WTC11 (cell line): ENCODE data around the gene TRMT112. TPM values are rescaled to one million over a fixed set of nuclear protein-coding genes. Genes with fewer than 3 reads are reported as not detected.

Experiments used
- ATF1 ChIP-seq: sonication (generic); formaldehyde crosslinking; IDR thresholded peaks from 2 replicates; pipeline ENCODE4 v1.8.1; 2023; ENCODE audit warnings: mild to moderate bottlenecking, moderate library complexity, missing genetic modification reagents
- CREB1 ChIP-seq: sonication (generic); formaldehyde crosslinking; IDR thresholded peaks from 2 replicates; pipeline ENCODE4 v1.8.0; 2023; ENCODE audit warnings: mild to moderate bottlenecking, missing genetic modification reagents
- ETV6 ChIP-seq: sonication (generic); formaldehyde crosslinking; IDR thresholded peaks from 2 replicates; pipeline ENCODE4 v1.8.1; 2022; ENCODE audit warnings: mild to moderate bottlenecking, missing genetic modification reagents
- FOXJ3 ChIP-seq: sonication (generic); formaldehyde crosslinking; IDR thresholded peaks from 2 replicates; pipeline ENCODE4 v1.9.0; 2021; ENCODE audit warnings: missing genetic modification reagents, mild to moderate bottlenecking, borderline replicate concordance
- FOXK1 ChIP-seq: sonication (generic); formaldehyde crosslinking; IDR thresholded peaks from 2 replicates; pipeline ENCODE4 v1.8.0; 2022; ENCODE audit warnings: mild to moderate bottlenecking, moderate library complexity, missing genetic modification reagents
- FOXP1 ChIP-seq: sonication (generic); formaldehyde crosslinking; IDR thresholded peaks from 2 replicates; pipeline ENCODE4 v1.8.0; 2022; ENCODE audit warnings: missing genetic modification reagents, mild to moderate bottlenecking, moderate library complexity, borderline replicate concordance
- GRHL2 ChIP-seq: fragments of 250-450 bp; sonication (Bioruptor Pico); IDR thresholded peaks from 2 replicates; pipeline ENCODE4 v1.8.0; 2022; ENCODE audit warnings: mild to moderate bottlenecking, moderate library complexity; ENCODE audit not compliant: insufficient replicate concordance, severe bottlenecking
- IRF2 ChIP-seq: sonication (generic); formaldehyde crosslinking; IDR thresholded peaks from 2 replicates; pipeline ENCODE4 v1.8.0; 2022; ENCODE audit warnings: low read depth, missing genetic modification reagents, borderline replicate concordance
- JAZF1 ChIP-seq: fragments of 250-450 bp; sonication (Bioruptor Pico); IDR thresholded peaks from 2 replicates; pipeline ENCODE4 v1.9.0; 2021; ENCODE audit warnings: moderate library complexity, mild to moderate bottlenecking, inconsistent platforms
- JUN ChIP-seq: sonication (generic); formaldehyde crosslinking; IDR thresholded peaks from 2 replicates; pipeline ENCODE4 v1.8.0; 2023; ENCODE audit warnings: mild to moderate bottlenecking, missing genetic modification reagents
- MYBL2 ChIP-seq: sonication (generic); formaldehyde crosslinking; IDR thresholded peaks from 2 replicates; pipeline ENCODE4 v1.8.1; 2023; ENCODE audit warnings: mild to moderate bottlenecking, moderate library complexity, missing genetic modification reagents
- NFYB ChIP-seq: sonication (generic); formaldehyde crosslinking; conservative IDR thresholded peaks from 2 replicates; pipeline ENCODE4 v1.8.0; 2022; ENCODE audit warnings: low read depth, missing genetic modification reagents
- NR1H2 ChIP-seq: sonication (generic); formaldehyde crosslinking; IDR thresholded peaks from 2 replicates; pipeline ENCODE4 v1.9.0; 2021; ENCODE audit warnings: mild to moderate bottlenecking, moderate library complexity, missing genetic modification reagents
- NR3C1 ChIP-seq: sonication (generic); formaldehyde crosslinking; conservative IDR thresholded peaks from 2 replicates; pipeline ENCODE4 v1.8.1; 2023; ENCODE audit warnings: low read depth, mild to moderate bottlenecking, missing genetic modification reagents
- PRRX2 ChIP-seq: fragments of 250-450 bp; sonication (Bioruptor Pico); IDR thresholded peaks from 2 replicates; pipeline ENCODE4 v1.8.0; 2021; ENCODE audit warnings: mild to moderate bottlenecking
- SP1 ChIP-seq: sonication (generic); formaldehyde crosslinking; conservative IDR thresholded peaks from 2 replicates; pipeline ENCODE4 v1.8.1; 2022; ENCODE audit warnings: missing genetic modification reagents
- TCF7 ChIP-seq: sonication (generic); formaldehyde crosslinking; IDR thresholded peaks from 2 replicates; pipeline ENCODE4 v1.8.0; 2022; ENCODE audit warnings: mild to moderate bottlenecking, low read depth, missing genetic modification reagents, moderate library complexity
- TEAD4 ChIP-seq: sonication (generic); formaldehyde crosslinking; IDR thresholded peaks from 2 replicates; pipeline ENCODE4 v1.8.0; 2022; ENCODE audit warnings: mild to moderate bottlenecking, missing genetic modification reagents
- TP53 ChIP-seq: sonication (generic); formaldehyde crosslinking; IDR thresholded peaks from 2 replicates; pipeline ENCODE4 v1.8.1; 2023; ENCODE audit warnings: mild to moderate bottlenecking, missing genetic modification reagents
- ZBTB21 ChIP-seq: sonication (generic); formaldehyde crosslinking; IDR thresholded peaks from 2 replicates; pipeline ENCODE4 v1.8.1; 2023; ENCODE audit warnings: mild to moderate bottlenecking, missing genetic modification reagents, borderline replicate concordance
- ZNF232 ChIP-seq: sonication (generic); formaldehyde crosslinking; IDR thresholded peaks from 2 replicates; pipeline ENCODE4 v1.8.0; 2022; ENCODE audit warnings: mild to moderate bottlenecking, missing genetic modification reagents
- ZNF416 ChIP-seq: fragments of 250-450 bp; sonication (Bioruptor Pico); IDR thresholded peaks from 2 replicates; pipeline ENCODE4 v1.9.0; 2021; ENCODE audit warnings: mild to moderate bottlenecking, inconsistent platforms
- total RNA-seq: library from RNA; stranded (reverse); gene quantifications from 3 replicates; pipeline ENCODE4 v1.2.3, GENCODE V29; 2021
- TF ChIP-seq, protein P1 (sequence below): sonication (generic); formaldehyde crosslinking; IDR thresholded peaks from 2 replicates; pipeline ENCODE4 v1.8.1; 2022; ENCODE audit warnings: mild to moderate bottlenecking, missing genetic modification reagents, moderate library complexity, borderline replicate concordance
- TF ChIP-seq, protein P2 (sequence below): fragments of 200-600 bp; IDR thresholded peaks from 2 replicates; pipeline ENCODE4 v1.8.0; 2022; ENCODE audit warnings: antibody characterized with exemption
- TF ChIP-seq, protein P3 (sequence below): sonication (generic); formaldehyde crosslinking; IDR thresholded peaks from 2 replicates; pipeline ENCODE4 v1.8.1; 2023; ENCODE audit warnings: mild to moderate bottlenecking, missing genetic modification reagents
- TF ChIP-seq, protein P4 (sequence below): fragments of 250-450 bp; sonication (Bioruptor Pico); IDR thresholded peaks from 2 replicates; pipeline ENCODE4 v1.9.0; 2021; ENCODE audit warnings: moderate library complexity, mild to moderate bottlenecking, inconsistent platforms, borderline replicate concordance
- TF ChIP-seq, protein P5 (sequence below): sonication (generic); formaldehyde crosslinking; IDR thresholded peaks from 2 replicates; pipeline ENCODE4 v1.8.0; 2022; ENCODE audit warnings: mild to moderate bottlenecking, missing genetic modification reagents
- TF ChIP-seq, protein P6 (sequence below): sonication (generic); formaldehyde crosslinking; IDR thresholded peaks from 2 replicates; pipeline ENCODE4 v1.8.0; 2023; ENCODE audit warnings: missing genetic modification reagents
- TF ChIP-seq, protein P7 (sequence below): sonication (generic); formaldehyde crosslinking; IDR thresholded peaks from 2 replicates; pipeline ENCODE4 v1.8.1; 2023; ENCODE audit warnings: mild to moderate bottlenecking, missing genetic modification reagents, moderate library complexity
- TF ChIP-seq, protein P8 (sequence below): sonication (generic); formaldehyde crosslinking; IDR thresholded peaks from 2 replicates; pipeline ENCODE4 v1.8.0; 2022; ENCODE audit warnings: mild to moderate bottlenecking, missing genetic modification reagents

Gene TRMT112
- total RNA-seq, 1 experiment from 2014 or later = 285 TPM

DNA sequence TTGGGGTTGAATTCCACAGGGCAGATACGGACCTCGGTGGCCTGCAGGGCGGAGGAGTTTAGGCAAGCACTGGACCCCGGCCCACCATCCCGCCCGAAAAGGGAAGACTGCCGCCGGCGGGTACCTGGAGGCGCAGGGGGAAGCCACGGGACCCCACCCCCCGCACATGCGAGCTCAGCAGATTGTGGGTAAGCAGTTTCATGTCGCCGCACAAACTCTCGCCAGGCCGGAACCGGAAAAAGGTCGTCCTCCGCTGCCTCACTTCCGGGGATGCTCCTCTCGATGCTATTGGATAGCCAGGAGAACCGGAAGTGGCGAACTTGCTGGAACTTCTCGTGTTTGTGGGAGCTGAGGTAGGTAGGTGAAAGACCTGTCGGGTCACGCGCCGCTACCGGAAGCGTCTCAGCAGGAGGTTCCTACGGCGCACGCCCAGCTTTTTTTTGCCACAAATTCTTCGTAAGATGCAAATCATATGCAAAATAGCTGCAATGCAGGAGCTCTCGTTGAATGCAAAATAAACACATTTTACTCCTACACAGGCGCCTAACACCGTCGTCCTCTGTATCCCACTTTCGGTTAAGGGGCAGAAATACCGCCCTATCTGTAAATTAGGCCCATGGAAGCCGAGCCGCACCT, at the start of gene TRMT112 (continued):
- TF ChIP-seq GRHL2 (CRISPR knock-in tag) = no peak
- TF ChIP-seq FOXK1 = peak; percentile 59; the same call in 1 of the 2 replicates
- TF ChIP-seq TEAD4 (CRISPR knock-in tag) = no peak
- TF ChIP-seq ETV6 (CRISPR knock-in tag) = peak; percentile 72; the same call in 1 of the 2 replicates
- TF ChIP-seq, protein P1, sequence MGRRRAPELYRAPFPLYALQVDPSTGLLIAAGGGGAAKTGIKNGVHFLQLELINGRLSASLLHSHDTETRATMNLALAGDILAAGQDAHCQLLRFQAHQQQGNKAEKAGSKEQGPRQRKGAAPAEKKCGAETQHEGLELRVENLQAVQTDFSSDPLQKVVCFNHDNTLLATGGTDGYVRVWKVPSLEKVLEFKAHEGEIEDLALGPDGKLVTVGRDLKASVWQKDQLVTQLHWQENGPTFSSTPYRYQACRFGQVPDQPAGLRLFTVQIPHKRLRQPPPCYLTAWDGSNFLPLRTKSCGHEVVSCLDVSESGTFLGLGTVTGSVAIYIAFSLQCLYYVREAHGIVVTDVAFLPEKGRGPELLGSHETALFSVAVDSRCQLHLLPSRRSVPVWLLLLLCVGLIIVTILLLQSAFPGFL (CRISPR knock-in tag) = no peak
- TF ChIP-seq SP1 = no peak
- TF ChIP-seq CREB1 (CRISPR knock-in tag) = 0 out of 2 replicates have a peak, but pooled peaks have one; percentile 20
- TF ChIP-seq, protein P2, sequence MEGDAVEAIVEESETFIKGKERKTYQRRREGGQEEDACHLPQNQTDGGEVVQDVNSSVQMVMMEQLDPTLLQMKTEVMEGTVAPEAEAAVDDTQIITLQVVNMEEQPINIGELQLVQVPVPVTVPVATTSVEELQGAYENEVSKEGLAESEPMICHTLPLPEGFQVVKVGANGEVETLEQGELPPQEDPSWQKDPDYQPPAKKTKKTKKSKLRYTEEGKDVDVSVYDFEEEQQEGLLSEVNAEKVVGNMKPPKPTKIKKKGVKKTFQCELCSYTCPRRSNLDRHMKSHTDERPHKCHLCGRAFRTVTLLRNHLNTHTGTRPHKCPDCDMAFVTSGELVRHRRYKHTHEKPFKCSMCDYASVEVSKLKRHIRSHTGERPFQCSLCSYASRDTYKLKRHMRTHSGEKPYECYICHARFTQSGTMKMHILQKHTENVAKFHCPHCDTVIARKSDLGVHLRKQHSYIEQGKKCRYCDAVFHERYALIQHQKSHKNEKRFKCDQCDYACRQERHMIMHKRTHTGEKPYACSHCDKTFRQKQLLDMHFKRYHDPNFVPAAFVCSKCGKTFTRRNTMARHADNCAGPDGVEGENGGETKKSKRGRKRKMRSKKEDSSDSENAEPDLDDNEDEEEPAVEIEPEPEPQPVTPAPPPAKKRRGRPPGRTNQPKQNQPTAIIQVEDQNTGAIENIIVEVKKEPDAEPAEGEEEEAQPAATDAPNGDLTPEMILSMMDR = no peak
- no peak for TF ChIP-seq NR3C1 (CRISPR knock-in tag)
- TF ChIP-seq JAZF1 (CRISPR knock-in tag) = no peak
- TF ChIP-seq, protein P3, sequence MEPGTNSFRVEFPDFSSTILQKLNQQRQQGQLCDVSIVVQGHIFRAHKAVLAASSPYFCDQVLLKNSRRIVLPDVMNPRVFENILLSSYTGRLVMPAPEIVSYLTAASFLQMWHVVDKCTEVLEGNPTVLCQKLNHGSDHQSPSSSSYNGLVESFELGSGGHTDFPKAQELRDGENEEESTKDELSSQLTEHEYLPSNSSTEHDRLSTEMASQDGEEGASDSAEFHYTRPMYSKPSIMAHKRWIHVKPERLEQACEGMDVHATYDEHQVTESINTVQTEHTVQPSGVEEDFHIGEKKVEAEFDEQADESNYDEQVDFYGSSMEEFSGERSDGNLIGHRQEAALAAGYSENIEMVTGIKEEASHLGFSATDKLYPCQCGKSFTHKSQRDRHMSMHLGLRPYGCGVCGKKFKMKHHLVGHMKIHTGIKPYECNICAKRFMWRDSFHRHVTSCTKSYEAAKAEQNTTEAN (CRISPR knock-in tag) = 0 out of 2 replicates have a peak, but pooled peaks have one; percentile 34
- TF ChIP-seq ZNF232 (CRISPR knock-in tag) = 0 out of 2 replicates have a peak, but pooled peaks have one; percentile 70
- TF ChIP-seq, protein P4, sequence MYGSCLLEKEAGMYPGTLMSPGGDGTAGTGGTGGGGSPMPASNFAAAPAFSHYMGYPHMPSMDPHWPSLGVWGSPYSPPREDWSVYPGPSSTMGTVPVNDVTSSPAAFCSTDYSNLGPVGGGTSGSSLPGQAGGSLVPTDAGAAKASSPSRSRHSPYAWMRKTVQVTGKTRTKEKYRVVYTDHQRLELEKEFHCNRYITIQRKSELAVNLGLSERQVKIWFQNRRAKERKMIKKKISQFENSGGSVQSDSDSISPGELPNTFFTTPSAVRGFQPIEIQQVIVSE (CRISPR knock-in tag) = no peak
- no peak for TF ChIP-seq TCF7 (CRISPR knock-in tag)
- TF ChIP-seq NFYB (CRISPR knock-in tag) = peak; percentile 68
- TF ChIP-seq ZBTB21 = no peak
- no peak for TF ChIP-seq TP53 (CRISPR knock-in tag)
- TF ChIP-seq JUN (CRISPR knock-in tag) = peak; percentile 13; the same call in 1 of the 2 replicates
- TF ChIP-seq MYBL2 = no peak
- peak; percentile 12; the same call in 1 of the 2 replicates for TF ChIP-seq FOXP1 (CRISPR knock-in tag)
- TF ChIP-seq, protein P5, sequence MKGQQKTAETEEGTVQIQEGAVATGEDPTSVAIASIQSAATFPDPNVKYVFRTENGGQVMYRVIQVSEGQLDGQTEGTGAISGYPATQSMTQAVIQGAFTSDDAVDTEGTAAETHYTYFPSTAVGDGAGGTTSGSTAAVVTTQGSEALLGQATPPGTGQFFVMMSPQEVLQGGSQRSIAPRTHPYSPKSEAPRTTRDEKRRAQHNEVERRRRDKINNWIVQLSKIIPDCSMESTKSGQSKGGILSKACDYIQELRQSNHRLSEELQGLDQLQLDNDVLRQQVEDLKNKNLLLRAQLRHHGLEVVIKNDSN = peak; percentile 88
- TF ChIP-seq ZNF416 (CRISPR knock-in tag) = no peak
- TF ChIP-seq, protein P6, sequence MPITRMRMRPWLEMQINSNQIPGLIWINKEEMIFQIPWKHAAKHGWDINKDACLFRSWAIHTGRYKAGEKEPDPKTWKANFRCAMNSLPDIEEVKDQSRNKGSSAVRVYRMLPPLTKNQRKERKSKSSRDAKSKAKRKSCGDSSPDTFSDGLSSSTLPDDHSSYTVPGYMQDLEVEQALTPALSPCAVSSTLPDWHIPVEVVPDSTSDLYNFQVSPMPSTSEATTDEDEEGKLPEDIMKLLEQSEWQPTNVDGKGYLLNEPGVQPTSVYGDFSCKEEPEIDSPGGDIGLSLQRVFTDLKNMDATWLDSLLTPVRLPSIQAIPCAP (CRISPR knock-in tag) = peak; percentile 73; the same call in 1 of the 2 replicates
- TF ChIP-seq IRF2 (CRISPR knock-in tag) = no peak
- no peak for TF ChIP-seq NR1H2 (CRISPR knock-in tag)
- no peak for TF ChIP-seq PRRX2 (CRISPR knock-in tag)
- no peak for TF ChIP-seq ATF1 (CRISPR knock-in tag)
- no peak for TF ChIP-seq FOXJ3 (CRISPR knock-in tag)
- TF ChIP-seq, protein P7, sequence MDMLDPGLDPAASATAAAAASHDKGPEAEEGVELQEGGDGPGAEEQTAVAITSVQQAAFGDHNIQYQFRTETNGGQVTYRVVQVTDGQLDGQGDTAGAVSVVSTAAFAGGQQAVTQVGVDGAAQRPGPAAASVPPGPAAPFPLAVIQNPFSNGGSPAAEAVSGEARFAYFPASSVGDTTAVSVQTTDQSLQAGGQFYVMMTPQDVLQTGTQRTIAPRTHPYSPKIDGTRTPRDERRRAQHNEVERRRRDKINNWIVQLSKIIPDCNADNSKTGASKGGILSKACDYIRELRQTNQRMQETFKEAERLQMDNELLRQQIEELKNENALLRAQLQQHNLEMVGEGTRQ (CRISPR knock-in tag) = peak; percentile 84
- TF ChIP-seq, protein P8, sequence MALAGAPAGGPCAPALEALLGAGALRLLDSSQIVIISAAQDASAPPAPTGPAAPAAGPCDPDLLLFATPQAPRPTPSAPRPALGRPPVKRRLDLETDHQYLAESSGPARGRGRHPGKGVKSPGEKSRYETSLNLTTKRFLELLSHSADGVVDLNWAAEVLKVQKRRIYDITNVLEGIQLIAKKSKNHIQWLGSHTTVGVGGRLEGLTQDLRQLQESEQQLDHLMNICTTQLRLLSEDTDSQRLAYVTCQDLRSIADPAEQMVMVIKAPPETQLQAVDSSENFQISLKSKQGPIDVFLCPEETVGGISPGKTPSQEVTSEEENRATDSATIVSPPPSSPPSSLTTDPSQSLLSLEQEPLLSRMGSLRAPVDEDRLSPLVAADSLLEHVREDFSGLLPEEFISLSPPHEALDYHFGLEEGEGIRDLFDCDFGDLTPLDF (CRISPR knock-in tag) = 0 out of 2 replicates have a peak, but pooled peaks have one; percentile 64
